ENCODE measurements around the gene MATCAP1. TPM values are rescaled to one million over a fixed set of nuclear protein-coding genes. Genes with fewer than 3 reads are reported as not detected.

The MATCAP1 gene
- total and polyA plus RNA-seq, 11 donors = 4.1 to 21.6 (median 11.1) TPM

- H3K27ac ChIP-seq = no peak overlapping the region
- DNase-seq = no peak
- intact Hi-C loops (cut with DNase I) = no loop called here
- no peak overlapping the region for H3K4me3 ChIP-seq
- peaks cover 0 to 4% (median 0%) of the 10 kb centered on the region in 9 donors for H3K36me3 ChIP-seq
- no peak for ATAC-seq
- no peaks in the 10 kb centered on the region for H3K27me3 ChIP-seq
- no peak for TF ChIP-seq POLR2A (IDR thresholded peaks at IDR 0.05)
- TF ChIP-seq, protein P1, sequence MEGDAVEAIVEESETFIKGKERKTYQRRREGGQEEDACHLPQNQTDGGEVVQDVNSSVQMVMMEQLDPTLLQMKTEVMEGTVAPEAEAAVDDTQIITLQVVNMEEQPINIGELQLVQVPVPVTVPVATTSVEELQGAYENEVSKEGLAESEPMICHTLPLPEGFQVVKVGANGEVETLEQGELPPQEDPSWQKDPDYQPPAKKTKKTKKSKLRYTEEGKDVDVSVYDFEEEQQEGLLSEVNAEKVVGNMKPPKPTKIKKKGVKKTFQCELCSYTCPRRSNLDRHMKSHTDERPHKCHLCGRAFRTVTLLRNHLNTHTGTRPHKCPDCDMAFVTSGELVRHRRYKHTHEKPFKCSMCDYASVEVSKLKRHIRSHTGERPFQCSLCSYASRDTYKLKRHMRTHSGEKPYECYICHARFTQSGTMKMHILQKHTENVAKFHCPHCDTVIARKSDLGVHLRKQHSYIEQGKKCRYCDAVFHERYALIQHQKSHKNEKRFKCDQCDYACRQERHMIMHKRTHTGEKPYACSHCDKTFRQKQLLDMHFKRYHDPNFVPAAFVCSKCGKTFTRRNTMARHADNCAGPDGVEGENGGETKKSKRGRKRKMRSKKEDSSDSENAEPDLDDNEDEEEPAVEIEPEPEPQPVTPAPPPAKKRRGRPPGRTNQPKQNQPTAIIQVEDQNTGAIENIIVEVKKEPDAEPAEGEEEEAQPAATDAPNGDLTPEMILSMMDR (IDR thresholded peaks at IDR 0.05) = no peak
- peaks cover 8 to 40% (median 25%) of the 10 kb centered on the region in 12 donors for H3K4me1 ChIP-seq
- no peaks in the 10 kb centered on the region for H3K9me3 ChIP-seq
Measured at GRCh38 chr16:67212766-67213165, 29.0 kb upstream of the MATCAP1 start.

- peaks cover 3 to 29% (median 14%) of the 10 kb centered on the region in 12 donors for H3K4me1 ChIP-seq
- 64 to 85% (median 68%) methylated on average over 7 of the region's 7 CpGs for WGBS, 4 donors
- ATAC-seq (no peak), DNase-seq (no peak)
- no peak overlapping the region for H3K27ac ChIP-seq
- no peak for TF ChIP-seq POLR2A (IDR thresholded peaks at IDR 0.05)
- TF ChIP-seq, protein P1 (IDR thresholded peaks at IDR 0.05) = no peak
- peaks cover 0 to 4% (median 0%) of the 10 kb centered on the region in 9 donors for H3K36me3 ChIP-seq
- intact Hi-C loops (cut with DNase I) = no loop called here
- H3K4me3 ChIP-seq = no peak overlapping the region
- no peaks in the 10 kb centered on the region for H3K27me3 ChIP-seq
- no peaks in the 10 kb centered on the region for H3K9me3 ChIP-seq
Measured at GRCh38 chr16:67211674-67212073, 27.9 kb upstream of the MATCAP1 start.

DNA sequence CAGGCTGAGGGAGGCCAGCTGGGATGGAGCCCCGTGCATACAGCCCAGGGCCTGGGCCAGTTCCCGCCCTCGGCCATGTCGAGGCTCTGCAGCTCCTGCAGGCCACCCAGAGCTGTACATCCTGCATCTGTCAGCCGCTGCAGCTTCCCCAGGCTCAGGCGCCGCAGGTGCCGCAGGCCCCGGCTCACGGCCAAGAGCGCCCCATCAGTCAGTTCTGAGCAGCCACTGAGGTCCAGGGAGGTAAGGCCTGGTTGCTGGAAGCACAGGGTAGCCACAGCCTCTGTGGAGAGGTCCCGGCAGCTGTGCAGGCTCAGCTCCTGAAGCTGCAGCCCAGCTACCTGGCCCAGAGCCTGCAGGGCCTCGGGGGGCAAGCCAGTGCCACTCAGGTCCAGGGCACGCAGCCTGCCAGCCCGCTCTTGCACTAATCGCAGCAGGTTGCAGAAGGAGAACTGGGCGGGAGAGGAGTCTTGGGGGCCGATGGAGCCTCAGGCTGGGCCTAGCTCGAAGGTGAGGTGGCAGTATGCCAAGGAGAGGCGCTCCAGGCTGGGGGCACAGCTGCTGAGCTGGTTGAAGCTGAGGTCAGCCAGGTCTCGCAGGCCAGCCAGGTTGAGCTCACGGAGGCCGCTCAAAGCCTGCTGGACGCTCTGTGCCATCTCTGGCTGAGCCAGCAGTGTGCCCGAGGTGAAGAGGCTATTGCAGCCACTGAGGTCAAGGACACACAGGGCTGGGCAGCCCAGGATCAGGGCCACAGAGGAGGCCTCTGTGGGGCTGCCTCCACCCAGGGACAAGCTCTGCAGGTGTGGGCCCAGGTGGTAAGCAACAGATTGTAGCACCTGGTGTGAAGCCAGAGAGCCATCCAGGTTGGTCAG is 26.5 kb upstream of the MATCAP1 start:
- Histone ChIP-seq H3K9me3 (no peaks in the 10 kb centered on the region), H3K4me3 (no peak overlapping the region), H3K27ac (no peak overlapping the region), H3K4me1 (peaks cover 0 to 16% (median 6%) of the 10 kb centered on the region in 12 donors), H3K27me3 (no peaks in the 10 kb centered on the region), H3K36me3 (peaks cover 0 to 4% (median 0%) of the 10 kb centered on the region in 9 donors)
- WGBS, 4 donors = 86 to 91% (median 90%) methylated on average over 15 to 25 of the region's 25 CpGs
- intact Hi-C loops (cut with DNase I) = no loop called here
- TF ChIP-seq, protein P1 (IDR thresholded peaks at IDR 0.05) = no peak
- no peak for TF ChIP-seq POLR2A (IDR thresholded peaks at IDR 0.05)
- no peak for ATAC-seq
- DNase-seq = no peak

DNA sequence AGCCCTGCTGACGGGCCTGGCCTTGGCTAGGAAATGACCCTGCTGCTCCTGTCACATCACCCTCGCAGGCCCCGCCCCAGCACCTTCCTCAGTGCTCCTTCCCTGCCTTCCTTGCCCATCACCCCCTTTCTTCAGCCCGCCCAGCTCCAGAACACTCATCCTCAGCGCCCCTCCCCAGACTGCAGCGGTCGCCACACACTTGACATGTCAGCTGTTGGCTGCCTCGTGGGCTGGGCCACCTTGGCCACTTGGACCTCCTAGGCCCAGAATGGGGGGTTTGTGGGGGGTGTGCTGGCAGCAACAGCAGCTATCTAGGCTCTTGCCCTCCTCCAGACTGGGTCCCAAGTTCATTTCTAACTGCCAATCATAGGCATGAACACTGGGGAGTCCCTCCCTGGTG is 25.8 kb upstream of the MATCAP1 start:
- Histone ChIP-seq H3K9me3 (no peaks in the 10 kb centered on the region), H3K4me3 (no peak overlapping the region), H3K27ac (no peak overlapping the region), H3K36me3 (peaks cover 0 to 4% (median 0%) of the 10 kb centered on the region in 9 donors), H3K4me1 (peaks cover 0 to 15% (median 6%) of the 10 kb centered on the region in 12 donors), H3K27me3 (no peaks in the 10 kb centered on the region)
- intact Hi-C loops (cut with DNase I) = no loop called here
- TF ChIP-seq, protein P1 (IDR thresholded peaks at IDR 0.05) = no peak
- TF ChIP-seq POLR2A (IDR thresholded peaks at IDR 0.05) = no peak
- DNase-seq = no peak
- 85 to 93% (median 88%) methylated on average over 8 of the region's 8 CpGs for WGBS, 4 donors
- ATAC-seq = no peak

Measured in heart left ventricle (tissue), 16 donors.